K562 (cell line): ENCODE measurements around the gene ASMTL. TPM values are rescaled to one million over a fixed set of nuclear protein-coding genes. Genes with fewer than 3 reads are reported as not detected.

Experiments used
- ATF1 ChIP-seq, 2 experiments: fragments of 450-650 bp in 1 of 2; IDR thresholded peaks; 2 replicates each; pipeline ENCODE4 v1.6.1; 2016; ENCODE audit warnings: missing compliant biosample characterization in 1 of 2, missing genetic modification characterization in 1 of 2
- BACH1 ChIP-seq: fragments of 200-800 bp; sonication (Bioruptor generic); IDR thresholded peaks from 2 replicates; pipeline ENCODE4 v1.6.1; 2016; ENCODE audit warnings: missing genetic modification characterization, missing compliant biosample characterization
- CHD1 ChIP-seq: fragments of 200-600 bp; sonication (generic); IDR thresholded peaks from one replicate; pipeline ENCODE4 v1.6.1; 2012; ENCODE audit warnings: mild to moderate bottlenecking, moderate library complexity, low read length, inconsistent platforms
- CREM ChIP-seq: IDR thresholded peaks from 2 replicates; pipeline ENCODE4 v1.6.1; 2014; ENCODE audit warnings: antibody characterized with exemption, low read depth
- ILF3 ChIP-seq: fragments of 450-650 bp; IDR thresholded peaks from 2 replicates; pipeline ENCODE4 v1.6.1; 2018; ENCODE audit warnings: antibody characterized with exemption, mild to moderate bottlenecking, moderate library complexity, borderline replicate concordance
- KLF1 ChIP-seq: fragments of 450-650 bp; IDR thresholded peaks from 2 replicates; pipeline ENCODE4 v1.6.1; 2016; ENCODE audit warnings: missing genetic modification characterization, missing compliant biosample characterization
- KLF16 ChIP-seq: IDR thresholded peaks from 2 replicates; pipeline ENCODE4 v1.6.1; 2016; ENCODE audit warnings: antibody characterized with exemption
- MCM5 ChIP-seq: fragments of 450-650 bp; IDR thresholded peaks from 2 replicates; pipeline ENCODE4 v1.6.1; 2016; ENCODE audit warnings: low read depth
- MYNN ChIP-seq, 2 experiments: sonication (generic); formaldehyde crosslinking in 1 of 2; IDR thresholded peaks; 2 replicates each; pipeline versions ENCODE4 v1.5.0 to v1.6.1; 2016 to 2020; ENCODE audit warnings: antibody characterized with exemption in 1 of 2, missing genetic modification reagents in 1 of 2
- PRMT5 ChIP-seq: sonication (generic); formaldehyde crosslinking; IDR thresholded peaks from 2 replicates; pipeline ENCODE4 v1.5.0; 2020; ENCODE audit warnings: missing genetic modification reagents
- RBM25 ChIP-seq: fragments of 200-400 bp; formaldehyde crosslinking; IDR thresholded peaks from 2 replicates; pipeline ENCODE4 v1.6.1; 2018; ENCODE audit warnings: low read length, low read depth, moderate library complexity; ENCODE audit not compliant: severe bottlenecking
- SAP30 ChIP-seq: fragments of 200-600 bp; sonication (generic); IDR thresholded peaks from 2 replicates; pipeline ENCODE4 v1.6.1; 2012; ENCODE audit warnings: borderline replicate concordance, low read depth, mild to moderate bottlenecking, moderate library complexity, low read length, control low read depth, inconsistent platforms; ENCODE audit not compliant: insufficient read depth, poor library complexity, severe bottlenecking
- SLC30A9 ChIP-seq: fragments of 250-450 bp; sonication (Bioruptor Pico); IDR thresholded peaks from 2 replicates; pipeline ENCODE4 v1.8.0; 2022; ENCODE audit warnings: mild to moderate bottlenecking, moderate library complexity
- SMARCA4 ChIP-seq: fragments of 450-650 bp; IDR thresholded peaks from 2 replicates; pipeline ENCODE4 v1.6.1; 2016
- SNRNP70 ChIP-seq: fragments of 200-400 bp; formaldehyde crosslinking; optimal IDR thresholded peaks from 2 replicates; pipeline ENCODE3; 2017; ENCODE audit warnings: low read depth, low read length
- ZC3H11A ChIP-seq: IDR thresholded peaks from 2 replicates; pipeline ENCODE4 v1.6.1; 2012; ENCODE audit warnings: low read depth, low read length, improper control_type of control experiment
- ZFP36 ChIP-seq: fragments of 150-350 bp; IDR thresholded peaks from 2 replicates; pipeline ENCODE4 v1.6.1; 2018; ENCODE audit warnings: low read length, low read depth; ENCODE audit not compliant: partially characterized antibody
- ZNF133 ChIP-seq: fragments of 250-450 bp; sonication (Bioruptor Pico); IDR thresholded peaks from 2 replicates; pipeline ENCODE4 v1.4.0; 2020; ENCODE audit warnings: mild to moderate bottlenecking
- ZNF165 ChIP-seq: fragments of 250-450 bp; sonication (Bioruptor Pico); IDR thresholded peaks from 2 replicates; pipeline ENCODE4 v1.4.0; 2020; ENCODE audit warnings: borderline replicate concordance
- ZNF696 ChIP-seq: fragments of 250-450 bp; sonication (Bioruptor Pico); conservative IDR thresholded peaks from 2 replicates; pipeline ENCODE4 v1.4.0; 2020; ENCODE audit warnings: mild to moderate bottlenecking, moderate library complexity
- polyA plus RNA-seq, 8 experiments: library from polyadenylated mRNA; depleted of rRNA in 4 of 8; stranded (reverse) in 5 of 8; unstranded in 3 of 8; fragments of >200 nt; fragmentation: Nextera tagmentation in 2 of 8; fragmentation: Illumina TruSeq in 1 of 8; extraction: Ambion mirVana in 2 of 8; extraction: Trizol in 1 of 8; gene quantifications; 2 replicates each; pipeline versions ENCODE4 v1.2.1 to v1.2.3, GENCODE V29; 2011 to 2014; ENCODE audit warnings: inconsistent platforms in 1 of 8, missing spikeins in 1 of 8
- total RNA-seq, 7 experiments: library from RNA; depleted of rRNA in 6 of 7; stranded (reverse); fragments of >200 nt in 6 of 7; fragmentation: Illumina TruSeq in 2 of 7; extraction: Trizol in 2 of 7; gene quantifications; 2 replicates each; pipeline versions ENCODE4 v1.2.1 to v1.2.3, GENCODE V29; 2011 to 2021; ENCODE audit warnings: low replicate concordance in 1 of 7
- TF ChIP-seq, protein P1 (sequence below): fragments of 450-650 bp; formaldehyde crosslinking; IDR thresholded peaks from 2 replicates; pipeline ENCODE4 v1.4.0; 2022; ENCODE audit warnings: missing genetic modification characterization
- TF ChIP-seq, protein P2 (sequence below): fragments of 250-450 bp; sonication (Bioruptor Pico); IDR thresholded peaks from 2 replicates; pipeline ENCODE4 v1.5.0; 2021; ENCODE audit warnings: mild to moderate bottlenecking, borderline replicate concordance
- TF ChIP-seq, protein P3 (sequence below): IDR thresholded peaks from 3 replicates; pipeline ENCODE4 v1.6.1; 2011; ENCODE audit warnings: borderline replicate concordance, mild to moderate bottlenecking, moderate library complexity; ENCODE audit not compliant: insufficient read length; ENCODE audit errors: extremely low read depth

The ASMTL gene
- total and polyA plus RNA-seq, 9 of the 15 experiments (the other 6 are each of a cell fraction or from before 2014, with no cell fraction given) = 0.56 to 20.6 (median 7.6) TPM

DNA sequence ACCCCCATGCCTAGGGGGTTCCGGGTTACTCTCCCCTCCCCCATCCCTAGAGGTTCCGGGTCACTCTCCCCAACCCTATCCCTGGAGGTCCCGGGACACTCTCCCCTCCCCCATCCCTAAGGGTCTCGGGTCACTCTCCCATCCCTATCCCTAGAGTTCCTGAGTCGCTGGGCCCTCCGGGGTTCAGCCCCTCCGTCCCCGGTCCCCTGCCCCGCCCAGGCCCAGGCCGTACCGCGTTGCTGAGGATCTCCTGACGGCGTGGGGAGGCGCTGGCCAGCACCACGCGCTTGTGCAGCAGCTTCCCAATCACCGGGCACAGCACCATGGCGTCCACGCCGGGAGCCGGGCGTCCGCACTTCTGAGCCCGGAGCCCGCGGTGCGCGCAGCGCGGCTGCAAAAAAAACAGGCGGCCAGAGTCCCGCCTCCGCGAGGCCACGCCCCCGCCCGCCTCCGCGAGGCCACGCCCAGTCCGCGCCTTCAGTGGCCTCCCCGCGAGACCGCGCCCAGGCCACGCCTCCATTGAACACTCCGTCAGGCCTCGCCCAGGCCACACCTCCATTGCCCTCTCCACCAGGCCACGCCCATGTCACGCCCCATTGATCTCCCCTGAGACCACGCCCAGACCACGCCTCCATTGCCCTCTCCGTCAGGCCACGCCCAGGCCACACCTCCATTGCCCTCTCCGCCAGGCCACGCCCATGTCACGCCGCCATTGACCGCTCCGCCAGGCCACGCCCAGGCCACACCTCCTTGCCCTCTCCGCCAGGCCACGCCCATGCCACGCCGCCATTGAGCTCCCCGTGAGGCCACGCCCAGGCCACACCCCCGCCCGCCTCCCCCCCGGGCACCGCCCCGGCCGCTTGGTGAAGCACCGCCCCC, at the start of gene ASMTL (continued):
- TF ChIP-seq, protein P1, sequence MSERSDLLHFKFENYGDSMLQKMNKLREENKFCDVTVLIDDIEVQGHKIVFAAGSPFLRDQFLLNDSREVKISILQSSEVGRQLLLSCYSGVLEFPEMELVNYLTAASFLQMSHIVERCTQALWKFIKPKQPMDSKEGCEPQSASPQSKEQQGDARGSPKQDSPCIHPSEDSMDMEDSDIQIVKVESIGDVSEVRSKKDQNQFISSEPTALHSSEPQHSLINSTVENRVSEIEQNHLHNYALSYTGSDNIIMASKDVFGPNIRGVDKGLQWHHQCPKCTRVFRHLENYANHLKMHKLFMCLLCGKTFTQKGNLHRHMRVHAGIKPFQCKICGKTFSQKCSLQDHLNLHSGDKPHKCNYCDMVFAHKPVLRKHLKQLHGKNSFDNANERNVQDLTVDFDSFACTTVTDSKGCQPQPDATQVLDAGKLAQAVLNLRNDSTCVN (CRISPR knock-in tag) = no peak
- TF ChIP-seq KLF1 = no peak
- no peak for TF ChIP-seq ZNF165 (CRISPR knock-in tag)
- no peak for TF ChIP-seq CHD1
- TF ChIP-seq CREM = peak; percentile 40
- TF ChIP-seq ZNF696 (CRISPR knock-in tag) = no peak
- no peak for TF ChIP-seq SMARCA4
- TF ChIP-seq, protein P2, sequence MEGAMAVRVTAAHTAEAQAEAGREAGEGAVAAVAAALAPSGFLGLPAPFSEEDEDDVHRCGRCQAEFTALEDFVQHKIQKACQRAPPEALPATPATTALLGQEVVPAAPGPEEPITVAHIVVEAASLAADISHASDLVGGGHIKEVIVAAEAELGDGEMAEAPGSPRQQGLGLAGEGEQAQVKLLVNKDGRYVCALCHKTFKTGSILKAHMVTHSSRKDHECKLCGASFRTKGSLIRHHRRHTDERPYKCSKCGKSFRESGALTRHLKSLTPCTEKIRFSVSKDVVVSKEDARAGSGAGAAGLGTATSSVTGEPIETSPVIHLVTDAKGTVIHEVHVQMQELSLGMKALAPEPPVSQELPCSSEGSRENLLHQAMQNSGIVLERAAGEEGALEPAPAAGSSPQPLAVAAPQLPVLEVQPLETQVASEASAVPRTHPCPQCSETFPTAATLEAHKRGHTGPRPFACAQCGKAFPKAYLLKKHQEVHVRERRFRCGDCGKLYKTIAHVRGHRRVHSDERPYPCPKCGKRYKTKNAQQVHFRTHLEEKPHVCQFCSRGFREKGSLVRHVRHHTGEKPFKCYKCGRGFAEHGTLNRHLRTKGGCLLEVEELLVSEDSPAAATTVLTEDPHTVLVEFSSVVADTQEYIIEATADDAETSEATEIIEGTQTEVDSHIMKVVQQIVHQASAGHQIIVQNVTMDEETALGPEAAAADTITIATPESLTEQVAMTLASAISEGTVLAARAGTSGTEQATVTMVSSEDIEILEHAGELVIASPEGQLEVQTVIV (CRISPR knock-in tag) = no peak
- no peak for TF ChIP-seq BACH1 (tag)
- no peak for TF ChIP-seq SNRNP70
- TF ChIP-seq ZNF133 (CRISPR knock-in tag) = no peak
- TF ChIP-seq SLC30A9 = no peak
- peak; percentile 99 for TF ChIP-seq RBM25
- TF ChIP-seq, protein P3, sequence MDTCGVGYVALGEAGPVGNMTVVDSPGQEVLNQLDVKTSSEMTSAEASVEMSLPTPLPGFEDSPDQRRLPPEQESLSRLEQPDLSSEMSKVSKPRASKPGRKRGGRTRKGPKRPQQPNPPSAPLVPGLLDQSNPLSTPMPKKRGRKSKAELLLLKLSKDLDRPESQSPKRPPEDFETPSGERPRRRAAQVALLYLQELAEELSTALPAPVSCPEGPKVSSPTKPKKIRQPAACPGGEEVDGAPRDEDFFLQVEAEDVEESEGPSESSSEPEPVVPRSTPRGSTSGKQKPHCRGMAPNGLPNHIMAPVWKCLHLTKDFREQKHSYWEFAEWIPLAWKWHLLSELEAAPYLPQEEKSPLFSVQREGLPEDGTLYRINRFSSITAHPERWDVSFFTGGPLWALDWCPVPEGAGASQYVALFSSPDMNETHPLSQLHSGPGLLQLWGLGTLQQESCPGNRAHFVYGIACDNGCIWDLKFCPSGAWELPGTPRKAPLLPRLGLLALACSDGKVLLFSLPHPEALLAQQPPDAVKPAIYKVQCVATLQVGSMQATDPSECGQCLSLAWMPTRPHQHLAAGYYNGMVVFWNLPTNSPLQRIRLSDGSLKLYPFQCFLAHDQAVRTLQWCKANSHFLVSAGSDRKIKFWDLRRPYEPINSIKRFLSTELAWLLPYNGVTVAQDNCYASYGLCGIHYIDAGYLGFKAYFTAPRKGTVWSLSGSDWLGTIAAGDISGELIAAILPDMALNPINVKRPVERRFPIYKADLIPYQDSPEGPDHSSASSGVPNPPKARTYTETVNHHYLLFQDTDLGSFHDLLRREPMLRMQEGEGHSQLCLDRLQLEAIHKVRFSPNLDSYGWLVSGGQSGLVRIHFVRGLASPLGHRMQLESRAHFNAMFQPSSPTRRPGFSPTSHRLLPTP = no peak
- no peak for TF ChIP-seq PRMT5 (CRISPR knock-in tag)
- TF ChIP-seq ZFP36 = no peak
- TF ChIP-seq SAP30 = no peak
- no peak for TF ChIP-seq ILF3
- no peak for TF ChIP-seq MCM5
- no peak for TF ChIP-seq ZC3H11A
- TF ChIP-seq ATF1 (CRISPR knock-in tag; IDR thresholded peaks at IDR 0.05) = no peak
- 0 out of 2 replicates have a peak, but pooled peaks have one; percentile 16 for TF ChIP-seq ATF1 (tag; IDR thresholded peaks at IDR 0.05)
- no peak for TF ChIP-seq MYNN (IDR thresholded peaks at IDR 0.05)
- TF ChIP-seq MYNN (CRISPR knock-in tag; IDR thresholded peaks at IDR 0.05) = no peak
- no peak for TF ChIP-seq KLF16
